ENCODE measurements around the gene C22orf23. TPM values are rescaled to one million over a fixed set of nuclear protein-coding genes. Genes with fewer than 3 reads are reported as not detected.
A peak's percentile ranks its signal among the peaks of the same experiment; 100 is the strongest.

C22orf23 gene
- total and polyA plus RNA-seq, 10 of the 15 experiments (the other 5 are each of a cell fraction or from before 2014, with no cell fraction given): 0.04 to 0.38 (median 0.11) TPM; not detected in 5

DNA sequence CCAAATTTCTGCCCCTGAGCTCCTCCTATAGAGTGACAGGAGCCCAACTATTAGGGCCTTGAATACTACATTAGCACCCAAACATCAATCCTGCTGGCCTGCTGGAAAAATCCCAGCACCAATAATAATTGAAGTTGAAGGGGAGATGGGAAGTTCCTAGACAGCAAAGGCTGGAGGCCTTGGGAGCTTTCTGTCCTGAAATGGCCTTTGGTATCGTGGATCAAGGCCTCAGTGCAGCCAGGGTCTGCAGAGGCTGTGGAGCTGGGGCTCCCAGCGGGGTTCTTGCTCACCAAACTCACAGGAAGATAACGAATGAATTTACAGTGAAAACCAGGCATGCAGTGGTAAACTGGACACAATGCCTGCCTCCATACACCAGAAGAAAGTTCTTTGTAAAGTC, 56.5 kb downstream of the C22orf23 start:
- DNase-seq (ENCODE audit: low read depth, low spot score) (no peak), ATAC-seq (no peak), FAIRE-seq (no peak)
- no peak overlapping the region for H3K9ac ChIP-seq (ENCODE audit: control insufficient read depth, insufficient read depth, low read length)
- RAD21 ChIA-PET (ENCODE audit: unreplicated experiment): interaction anchor here (0.8 to 2.2 kb wide), 6 partner anchors 9 to 262 kb away, joined by 3 to 9 read pairs (median 4); partner anchors contain the start of gene MICALL1
- no peak overlapping the region for H3K4me2 ChIP-seq (ENCODE audit: control insufficient read depth, insufficient read depth)
- H3K4me3 ChIP-seq: no peak overlapping the region
- H3K27me3 ChIP-seq (replicated peaks in 1 of 2; ENCODE audit: control insufficient read depth in 2 of 2, insufficient read depth in 2 of 2, low read length in 1 of 2): no peaks in the 10 kb centered on the region
- no peaks in the 10 kb centered on the region for H3K9me3 ChIP-seq (replicated peaks; ENCODE audit: control insufficient read depth, insufficient read depth, low read length)
- H3K36me3 ChIP-seq (ENCODE audit: control insufficient read depth in 2 of 2, insufficient read depth in 2 of 2, low read length in 1 of 2): no peaks in the 10 kb centered on the region; a peak in 1 of 4 replicates
- intact Hi-C loops (cut with micrococcal nuclease; ENCODE audit: unreplicated experiment): no loop called here
- CTCF ChIA-PET: interaction anchor here (0.8 to 3.4 kb wide), 17 partner anchors 9 to 254 kb away, joined by 3 to 19 read pairs (median 4); partner anchors contain the start of genes ANKRD54, C22orf23, MICALL1 and POLR2F
- peak overlapping the region; percentile 93 for H2AFZ ChIP-seq (ENCODE audit: control insufficient read depth, low read depth, low read length)
- POLR2A ChIA-PET: interaction anchor here (0.6 to 2.4 kb wide), 7 partner anchors 9 to 288 kb away, joined by 3 to 16 read pairs (median 4); partner anchors contain the start of genes EIF3L, GCAT, GGA1 and MICALL1
- in situ Hi-C loops (cut with MboI): no loop called here
- peaks cover 11% of the 10 kb centered on the region for H3K4me1 ChIP-seq (ENCODE audit: control insufficient read depth, insufficient read depth, low read length)
- BruUV-seq (replicated peaks): no TSS peak
- H4K20me1 ChIP-seq (ENCODE audit: control insufficient read depth, insufficient read depth): no peaks in the 10 kb centered on the region
- H3K79me2 ChIP-seq (ENCODE audit: control insufficient read depth, insufficient read depth, low read length): no peaks in the 10 kb centered on the region
- whole genome bisulfite sequencing (ENCODE audit: insufficient coverage, insufficient replicate concordance, low lambda C conversion rate, missing lambda C conversion rate): 80% methylated on average over 3 of the region's 3 CpGs
- peak overlapping the region; percentile 89; the same call in 1 of the 2 replicates for H3K27ac ChIP-seq (ENCODE audit: control insufficient read depth, insufficient read depth)
- SMC1A ChIA-PET (ENCODE audit: uncharacterized antibody, unreplicated experiment): interaction anchor here (1.0 to 2.0 kb wide), 8 partner anchors 8 to 78 kb away, joined by 3 to 11 read pairs (median 4); partner anchors contain the start of gene MICALL1
- TF ChIP-seq, protein P1, sequence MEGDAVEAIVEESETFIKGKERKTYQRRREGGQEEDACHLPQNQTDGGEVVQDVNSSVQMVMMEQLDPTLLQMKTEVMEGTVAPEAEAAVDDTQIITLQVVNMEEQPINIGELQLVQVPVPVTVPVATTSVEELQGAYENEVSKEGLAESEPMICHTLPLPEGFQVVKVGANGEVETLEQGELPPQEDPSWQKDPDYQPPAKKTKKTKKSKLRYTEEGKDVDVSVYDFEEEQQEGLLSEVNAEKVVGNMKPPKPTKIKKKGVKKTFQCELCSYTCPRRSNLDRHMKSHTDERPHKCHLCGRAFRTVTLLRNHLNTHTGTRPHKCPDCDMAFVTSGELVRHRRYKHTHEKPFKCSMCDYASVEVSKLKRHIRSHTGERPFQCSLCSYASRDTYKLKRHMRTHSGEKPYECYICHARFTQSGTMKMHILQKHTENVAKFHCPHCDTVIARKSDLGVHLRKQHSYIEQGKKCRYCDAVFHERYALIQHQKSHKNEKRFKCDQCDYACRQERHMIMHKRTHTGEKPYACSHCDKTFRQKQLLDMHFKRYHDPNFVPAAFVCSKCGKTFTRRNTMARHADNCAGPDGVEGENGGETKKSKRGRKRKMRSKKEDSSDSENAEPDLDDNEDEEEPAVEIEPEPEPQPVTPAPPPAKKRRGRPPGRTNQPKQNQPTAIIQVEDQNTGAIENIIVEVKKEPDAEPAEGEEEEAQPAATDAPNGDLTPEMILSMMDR (IDR thresholded peaks at IDR 0.05 in 2 of 3, conservative IDR thresholded peaks at IDR 0.05 in 1 of 3; ENCODE audit: control insufficient read depth in 2 of 3, extremely low read depth in 1 of 3, insufficient read depth in 1 of 3, low read depth in 3 of 3, low read length in 3 of 3): no peak
- no peak for TF ChIP-seq TBL1XR1 (IDR thresholded peaks at IDR 0.05; ENCODE audit: low read depth, low read length)
- no peak for TF ChIP-seq NRF1 (conservative IDR thresholded peaks at IDR 0.05; ENCODE audit: low read depth, low read length)
- TF ChIP-seq HDAC6 (IDR thresholded peaks at IDR 0.05; ENCODE audit: unreplicated experiment): no peak
- TF ChIP-seq ZSCAN29 (IDR thresholded peaks at IDR 0.05): no peak
- TF ChIP-seq CUX1 (IDR thresholded peaks at IDR 0.05; ENCODE audit: insufficient replicate concordance, low read depth, low read length): no peak
- TF ChIP-seq CHD1 (IDR thresholded peaks at IDR 0.05; ENCODE audit: low read depth, low read length): no peak
- no peak for TF ChIP-seq ZBTB11 (CRISPR knock-in tag; IDR thresholded peaks at IDR 0.05)
- no peak for TF ChIP-seq CBFB (IDR thresholded peaks at IDR 0.05; ENCODE audit: low read depth)
- TF ChIP-seq SMAD5 (IDR thresholded peaks at IDR 0.05; ENCODE audit: low read depth): no peak
- TF ChIP-seq, protein P2, sequence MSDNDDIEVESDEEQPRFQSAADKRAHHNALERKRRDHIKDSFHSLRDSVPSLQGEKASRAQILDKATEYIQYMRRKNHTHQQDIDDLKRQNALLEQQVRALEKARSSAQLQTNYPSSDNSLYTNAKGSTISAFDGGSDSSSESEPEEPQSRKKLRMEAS (IDR thresholded peaks at IDR 0.05; ENCODE audit: low read depth, low read length): no peak
- no peak for TF ChIP-seq CREM (IDR thresholded peaks at IDR 0.05; ENCODE audit: low read depth)
- no peak for TF ChIP-seq MYB (IDR thresholded peaks at IDR 0.05; ENCODE audit: borderline replicate concordance, low read depth, low read length)

Measured in GM12878 (cell line).